Measurements from ENCODE around the gene SOST. TPM values are rescaled to one million over a fixed set of nuclear protein-coding genes. Genes with fewer than 3 reads are reported as not detected.
"Not testable (repeated sequence)": the region's sequence is repeated elsewhere in the genome, so short reads cannot be mapped to it uniquely, and the experiment has no call there.

Gene SOST
- total RNA-seq (not detected), polyA plus RNA-seq (not detected)

DNA sequence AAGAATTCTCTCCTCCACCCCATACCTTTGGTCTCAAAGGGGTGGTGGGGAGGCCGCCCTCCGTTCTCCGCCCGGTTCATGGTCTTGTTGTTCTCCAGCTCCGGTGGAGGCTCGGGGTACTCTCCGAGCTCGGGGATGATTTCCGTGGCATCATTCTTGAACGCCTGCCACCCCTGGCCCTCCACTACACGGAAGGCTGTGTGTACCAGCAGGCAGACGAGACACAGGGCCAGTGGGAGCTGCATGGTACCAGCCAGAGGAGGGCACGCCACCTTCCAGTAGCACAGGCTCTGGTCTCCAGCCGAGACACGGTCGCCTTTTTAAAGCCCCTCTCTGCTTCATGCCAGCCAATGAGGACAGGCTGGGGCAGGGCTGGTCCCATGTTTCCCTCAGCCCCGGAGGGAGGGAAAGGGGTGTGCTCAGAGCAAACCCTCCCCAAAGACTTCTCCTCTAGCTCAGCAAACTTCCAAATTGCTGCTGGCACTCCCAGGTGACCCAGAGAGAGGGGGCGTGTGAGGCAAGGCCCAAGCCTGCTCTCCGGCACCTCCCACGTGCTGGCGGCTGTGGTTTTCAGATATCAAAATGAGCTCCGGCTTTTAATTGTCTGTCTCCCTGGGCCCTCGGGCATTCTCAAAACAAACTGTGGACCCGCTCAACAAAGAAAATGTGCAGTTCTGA is at the start of gene SOST:
Gene SOST (minus strand): TSS at position 295 of the 678 bp plus-strand sequence. CDS start 50 bp downstream, at position 245.
- Histone ChIP-seq H3K4me1 (ENCODE audit: insufficient read depth, low read length) (no peaks in the 10 kb centered on the region), H3K27me3 (ENCODE audit: insufficient read depth, low read length, poor library complexity, severe bottlenecking) (peaks cover 6% of the 10 kb centered on the region), H3K9me3 (ENCODE audit: low read length) (no peaks in the 10 kb centered on the region), H3K36me3 (ENCODE audit: insufficient read depth, low read length) (no peaks in the 10 kb centered on the region), H3K4me3 (ENCODE audit: low read length) (no peak within 1 kb of the TSS), H3K27ac (ENCODE audit: low read depth, low read length) (no peak within 1 kb of the TSS)
- ChIA-PET POLR2A (no interaction called here), CTCF (interaction anchor here (1.2 to 13.1 kb wide), 4 partner anchors 8 to 69 kb away, joined by 3 to 335 read pairs (median 16); no protein-coding TSS in a partner anchor)
- Mint-ChIP-seq H3K27me3 (peaks cover 15 to 46% of the 10 kb centered on the region in 2 donors), H3K4me3 (no peak within 1 kb of the TSS), H3K36me3 (no peaks in the 10 kb centered on the region), H3K9me3 (no peaks in the 10 kb centered on the region), H3K27ac (no peak within 1 kb of the TSS), H3K4me1 (peaks cover 0 to 5% (median 5%) of the 10 kb centered on the region in 3 donors)
- no peak for DNase-seq

DNA sequence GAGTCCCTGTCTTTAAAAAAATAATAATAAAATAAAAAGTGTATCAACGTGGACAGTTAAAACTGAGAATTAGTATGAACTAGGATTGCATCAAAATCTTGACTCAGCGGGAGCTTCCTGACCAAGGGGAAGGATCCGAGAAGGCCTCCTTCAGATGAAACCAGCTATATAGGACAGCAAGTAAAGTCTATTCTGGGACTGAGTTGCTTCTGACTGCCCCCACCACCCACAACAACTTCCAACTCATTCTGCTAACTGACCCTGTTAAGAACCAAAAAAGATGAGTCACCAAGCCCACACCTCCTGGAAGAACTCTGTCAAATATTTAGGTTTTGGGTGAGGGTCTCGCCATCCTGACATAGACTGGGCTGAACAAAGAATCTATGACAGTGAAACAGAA is 49.5 kb upstream of the SOST start:
- H3K27ac Mint-ChIP-seq = no peak overlapping the region
- DNase-seq = no peak
- Histone ChIP-seq H3K4me1 (ENCODE audit: insufficient read depth, low read length) (no peaks in the 10 kb centered on the region), H3K36me3 (ENCODE audit: insufficient read depth, low read length) (no peaks in the 10 kb centered on the region), H3K27me3 (ENCODE audit: insufficient read depth, low read length, poor library complexity, severe bottlenecking) (peaks cover 5% of the 10 kb centered on the region), H3K9me3 (ENCODE audit: low read length) (no peaks in the 10 kb centered on the region), H3K4me3 (ENCODE audit: low read length) (no peak overlapping the region), H3K27ac (ENCODE audit: low read depth, low read length) (no peak overlapping the region)
- ChIA-PET CTCF (no interaction called here), POLR2A (no interaction called here)
- peaks cover 16 to 57% of the 10 kb centered on the region in 2 donors for H3K27me3 Mint-ChIP-seq
- no peaks in the 10 kb centered on the region for H3K4me1 Mint-ChIP-seq
- H3K36me3 Mint-ChIP-seq = peaks cover 0 to 4% (median 0%) of the 10 kb centered on the region in 3 donors
- no peak overlapping the region for H3K4me3 Mint-ChIP-seq
- H3K9me3 Mint-ChIP-seq = peaks cover 0 to 3% (median 0%) of the 10 kb centered on the region in 5 donors

DNA sequence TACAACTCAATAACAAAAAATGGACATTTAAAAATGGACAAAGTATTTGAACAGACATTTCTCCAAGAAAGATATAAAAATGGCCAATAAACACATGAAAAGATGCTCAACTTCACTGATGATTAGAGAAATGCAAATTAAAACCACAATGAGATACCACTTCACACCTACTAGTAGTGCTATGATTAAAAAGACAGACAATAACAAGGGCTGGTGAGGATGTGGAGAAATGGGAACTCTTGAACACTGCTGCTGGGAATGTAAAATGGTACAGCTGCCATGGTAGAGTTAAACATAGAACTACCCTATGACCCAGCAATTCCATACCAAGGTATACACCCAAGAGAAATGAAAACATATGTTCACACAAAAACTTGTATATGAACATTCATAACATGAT is 46.5 kb upstream of the SOST start:
- Histone ChIP-seq H3K4me1 (ENCODE audit: insufficient read depth, low read length) (no peaks in the 10 kb centered on the region), H3K36me3 (ENCODE audit: insufficient read depth, low read length) (no peaks in the 10 kb centered on the region), H3K27ac (ENCODE audit: low read depth, low read length) (no peak overlapping the region), H3K9me3 (ENCODE audit: low read length) (no peaks in the 10 kb centered on the region), H3K27me3 (ENCODE audit: insufficient read depth, low read length, poor library complexity, severe bottlenecking) (peaks cover 5% of the 10 kb centered on the region), H3K4me3 (ENCODE audit: low read length) (no peak overlapping the region)
- H3K36me3 Mint-ChIP-seq = peaks cover 0 to 4% (median 0%) of the 10 kb centered on the region in 3 donors
- no peaks in the 10 kb centered on the region for H3K4me1 Mint-ChIP-seq
- H3K27me3 Mint-ChIP-seq = peaks cover 15 to 60% of the 10 kb centered on the region in 2 donors
- H3K4me3 Mint-ChIP-seq = no peak overlapping the region
- ChIA-PET CTCF (no interaction called here), POLR2A (no interaction called here)
- H3K27ac Mint-ChIP-seq = no peak overlapping the region
- no peak for DNase-seq
- peaks cover 0 to 3% (median 0%) of the 10 kb centered on the region in 5 donors for H3K9me3 Mint-ChIP-seq

DNA sequence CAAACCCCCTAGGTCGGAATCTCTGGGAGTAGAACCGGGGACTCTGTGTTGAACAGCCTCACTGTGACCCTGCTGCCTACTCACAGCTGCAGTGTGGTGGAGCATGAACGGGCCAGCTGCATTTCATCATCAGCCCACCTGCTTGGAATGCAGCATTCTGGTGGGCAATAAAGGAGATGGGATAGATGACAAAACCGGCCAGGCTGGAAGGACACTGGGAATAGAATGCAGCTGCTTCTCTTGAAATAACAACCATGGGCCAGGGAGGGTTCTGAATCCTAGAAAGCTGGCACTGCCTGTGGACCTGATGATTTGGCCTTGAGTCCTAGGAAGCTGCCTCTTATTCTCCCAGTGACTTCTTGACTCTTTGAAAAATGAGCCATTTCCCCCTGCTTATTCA is 45.2 kb upstream of the SOST start:
- H3K4me3 Mint-ChIP-seq = no peak overlapping the region
- Histone ChIP-seq H3K9me3 (ENCODE audit: low read length) (no peaks in the 10 kb centered on the region), H3K4me1 (ENCODE audit: insufficient read depth, low read length) (no peaks in the 10 kb centered on the region), H3K36me3 (ENCODE audit: insufficient read depth, low read length) (no peaks in the 10 kb centered on the region), H3K27ac (ENCODE audit: low read depth, low read length) (no peak overlapping the region), H3K27me3 (ENCODE audit: insufficient read depth, low read length, poor library complexity, severe bottlenecking) (peaks cover 5% of the 10 kb centered on the region), H3K4me3 (ENCODE audit: low read length) (no peak overlapping the region)
- no peak for DNase-seq
- H3K4me1 Mint-ChIP-seq = no peaks in the 10 kb centered on the region
- H3K27me3 Mint-ChIP-seq = peaks cover 19 to 67% of the 10 kb centered on the region in 2 donors
- ChIA-PET CTCF (no interaction called here), POLR2A (interaction anchor here (0.6 kb wide), 1 partner anchor 1871 kb away, joined by 5 read pairs; no protein-coding TSS in a partner anchor)
- H3K27ac Mint-ChIP-seq = peak overlapping the region in 1 of 8 donors; percentile 38
- peaks cover 0 to 4% (median 0%) of the 10 kb centered on the region in 3 donors for H3K36me3 Mint-ChIP-seq
- peaks cover 0 to 3% (median 0%) of the 10 kb centered on the region in 5 donors for H3K9me3 Mint-ChIP-seq

DNA sequence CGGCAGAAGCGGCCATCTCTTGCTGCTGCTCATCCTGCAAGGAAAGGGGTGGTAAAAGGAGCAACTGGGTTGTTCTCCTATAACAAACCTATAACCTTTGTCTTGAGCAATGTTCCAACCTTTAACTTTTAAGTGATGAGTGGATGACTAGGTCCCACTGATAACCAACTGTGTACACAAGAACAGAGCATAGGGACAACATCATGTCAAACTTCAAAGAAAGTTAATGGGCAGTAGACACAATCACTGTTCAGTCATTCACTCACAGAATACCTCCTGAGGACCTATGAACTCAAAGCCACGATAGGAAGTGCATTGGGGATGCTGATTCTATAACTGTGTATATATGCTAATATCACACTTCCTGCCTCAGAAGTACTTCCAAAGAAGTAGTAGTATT is 43.3 kb upstream of the SOST start:
- Histone ChIP-seq H3K27ac (ENCODE audit: low read depth, low read length) (no peak overlapping the region), H3K4me3 (ENCODE audit: low read length) (no peak overlapping the region), H3K9me3 (ENCODE audit: low read length) (no peaks in the 10 kb centered on the region), H3K36me3 (ENCODE audit: insufficient read depth, low read length) (no peaks in the 10 kb centered on the region), H3K4me1 (ENCODE audit: insufficient read depth, low read length) (no peaks in the 10 kb centered on the region), H3K27me3 (ENCODE audit: insufficient read depth, low read length, poor library complexity, severe bottlenecking) (peaks cover 5% of the 10 kb centered on the region)
- Mint-ChIP-seq H3K27ac (no peak overlapping the region), H3K4me3 (no peak overlapping the region), H3K9me3 (peaks cover 0 to 3% (median 0%) of the 10 kb centered on the region in 5 donors), H3K4me1 (no peaks in the 10 kb centered on the region), H3K36me3 (peaks cover 0 to 4% (median 0%) of the 10 kb centered on the region in 3 donors), H3K27me3 (peaks cover 18 to 66% of the 10 kb centered on the region in 2 donors)
- ChIA-PET CTCF (no interaction called here), POLR2A (no interaction called here)
- DNase-seq = no peak

DNA sequence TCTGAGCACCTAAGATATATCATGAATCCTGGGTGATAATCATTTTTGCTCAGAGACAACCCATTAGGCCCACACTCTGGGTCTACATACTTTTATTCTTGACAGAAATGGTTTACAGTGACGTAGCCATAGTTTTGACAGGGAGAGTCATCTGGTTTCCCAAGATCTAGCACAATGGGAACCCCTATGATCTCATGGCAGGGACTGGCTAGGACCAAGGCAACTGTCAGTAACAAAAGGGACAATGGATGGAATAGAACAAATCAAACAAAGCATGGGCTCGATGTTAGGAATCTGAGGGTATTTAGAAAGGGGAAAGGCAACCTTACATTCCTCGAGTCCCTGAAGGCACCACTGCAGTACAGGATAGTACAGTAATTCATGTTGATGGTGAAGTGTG is 42.1 kb upstream of the SOST start:
- H3K36me3 ChIP-seq (ENCODE audit: insufficient read depth, low read length) = no peaks in the 10 kb centered on the region
- H3K27ac ChIP-seq (ENCODE audit: low read depth, low read length) = no peak overlapping the region
- ChIA-PET CTCF (no interaction called here), POLR2A (no interaction called here)
- peaks cover 0 to 4% (median 0%) of the 10 kb centered on the region in 3 donors for H3K36me3 Mint-ChIP-seq
- no peak overlapping the region for H3K27ac Mint-ChIP-seq
- H3K9me3 Mint-ChIP-seq = peaks cover 0 to 3% (median 0%) of the 10 kb centered on the region in 5 donors
- no peak overlapping the region for H3K4me3 Mint-ChIP-seq
- H3K4me1 ChIP-seq (ENCODE audit: insufficient read depth, low read length) = no peaks in the 10 kb centered on the region
- peaks cover 5% of the 10 kb centered on the region for H3K27me3 ChIP-seq (ENCODE audit: insufficient read depth, low read length, poor library complexity, severe bottlenecking)
- peaks cover 14 to 67% of the 10 kb centered on the region in 2 donors for H3K27me3 Mint-ChIP-seq
- H3K9me3 ChIP-seq (ENCODE audit: low read length) = no peaks in the 10 kb centered on the region
- no peak overlapping the region for H3K4me3 ChIP-seq (ENCODE audit: low read length)
- no peak for DNase-seq
- H3K4me1 Mint-ChIP-seq = no peaks in the 10 kb centered on the region

DNA sequence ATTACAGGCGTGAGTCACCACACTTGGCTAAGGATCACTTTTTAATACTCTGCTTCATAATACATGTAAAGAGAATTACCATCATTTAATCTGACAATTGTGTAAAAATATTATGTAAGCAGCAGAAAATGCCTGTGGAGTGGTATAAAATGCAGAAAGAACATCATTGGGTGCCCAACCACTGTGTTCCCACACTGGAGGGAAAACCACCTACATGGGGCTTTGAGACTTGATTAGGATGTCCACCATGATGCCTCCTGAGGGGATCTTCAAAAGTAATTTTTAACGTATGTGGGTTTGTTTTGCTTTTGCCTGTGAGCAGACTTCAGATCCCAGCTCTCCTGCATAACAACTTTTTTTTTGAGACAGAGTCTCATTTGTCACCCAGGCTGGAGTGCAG is 40.5 kb upstream of the SOST start:
- Histone ChIP-seq H3K36me3 (ENCODE audit: insufficient read depth, low read length) (no peaks in the 10 kb centered on the region), H3K27ac (ENCODE audit: low read depth, low read length) (no peak overlapping the region), H3K4me3 (ENCODE audit: low read length) (no peak overlapping the region), H3K27me3 (ENCODE audit: insufficient read depth, low read length, poor library complexity, severe bottlenecking) (peaks cover 5% of the 10 kb centered on the region), H3K9me3 (ENCODE audit: low read length) (no peaks in the 10 kb centered on the region), H3K4me1 (ENCODE audit: insufficient read depth, low read length) (no peaks in the 10 kb centered on the region)
- Mint-ChIP-seq H3K9me3 (no peaks in the 10 kb centered on the region), H3K4me3 (no peak overlapping the region), H3K27me3 (peaks cover 16 to 64% of the 10 kb centered on the region in 2 donors), H3K27ac (no peak overlapping the region), H3K36me3 (no peaks in the 10 kb centered on the region), H3K4me1 (no peaks in the 10 kb centered on the region)
- DNase-seq = no peak
- POLR2A ChIA-PET = interaction anchor here (0.6 kb wide), 1 partner anchor 573 kb away, joined by 9 read pairs; no protein-coding TSS in a partner anchor
- CTCF ChIA-PET = no interaction called here

DNA sequence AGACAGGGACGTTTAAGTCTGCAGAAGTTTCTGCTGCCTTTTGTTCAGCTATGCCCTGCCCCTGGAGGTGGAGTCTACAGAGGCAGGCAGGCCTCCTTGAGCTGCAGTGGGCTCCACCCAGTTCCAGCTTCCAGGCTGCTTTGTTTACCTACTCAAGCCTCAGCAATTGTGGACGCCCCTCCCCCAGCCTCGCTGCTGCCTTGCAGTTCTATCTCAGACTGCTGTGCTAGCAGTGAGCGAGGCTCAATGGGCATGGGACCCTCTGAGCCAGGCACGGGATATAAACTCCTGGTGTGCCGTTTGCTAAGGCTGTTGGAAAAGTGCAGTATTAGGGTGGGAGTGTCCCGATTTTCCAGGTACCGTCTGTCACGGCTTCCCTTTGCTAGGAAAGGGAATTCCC is 39.4 kb upstream of the SOST start:
- H3K27me3 ChIP-seq (ENCODE audit: insufficient read depth, low read length, poor library complexity, severe bottlenecking); H3K27ac ChIP-seq (ENCODE audit: low read depth, low read length); H3K9me3 ChIP-seq (ENCODE audit: low read length); H3K36me3 Mint-ChIP-seq; POLR2A ChIA-PET; DNase-seq; H3K4me1 Mint-ChIP-seq; H3K27ac Mint-ChIP-seq; H3K36me3 ChIP-seq (ENCODE audit: insufficient read depth, low read length); H3K4me1 ChIP-seq (ENCODE audit: insufficient read depth, low read length); H3K4me3 Mint-ChIP-seq; H3K9me3 Mint-ChIP-seq; H3K4me3 ChIP-seq (ENCODE audit: low read length); CTCF ChIA-PET: not testable (repeated sequence)
- peaks cover 13 to 59% of the 10 kb centered on the region in 2 donors for H3K27me3 Mint-ChIP-seq

Measured in CD8-positive, alpha-beta memory T cell (primary cell).